ENCODE measurements around the gene WFDC5.

DNA sequence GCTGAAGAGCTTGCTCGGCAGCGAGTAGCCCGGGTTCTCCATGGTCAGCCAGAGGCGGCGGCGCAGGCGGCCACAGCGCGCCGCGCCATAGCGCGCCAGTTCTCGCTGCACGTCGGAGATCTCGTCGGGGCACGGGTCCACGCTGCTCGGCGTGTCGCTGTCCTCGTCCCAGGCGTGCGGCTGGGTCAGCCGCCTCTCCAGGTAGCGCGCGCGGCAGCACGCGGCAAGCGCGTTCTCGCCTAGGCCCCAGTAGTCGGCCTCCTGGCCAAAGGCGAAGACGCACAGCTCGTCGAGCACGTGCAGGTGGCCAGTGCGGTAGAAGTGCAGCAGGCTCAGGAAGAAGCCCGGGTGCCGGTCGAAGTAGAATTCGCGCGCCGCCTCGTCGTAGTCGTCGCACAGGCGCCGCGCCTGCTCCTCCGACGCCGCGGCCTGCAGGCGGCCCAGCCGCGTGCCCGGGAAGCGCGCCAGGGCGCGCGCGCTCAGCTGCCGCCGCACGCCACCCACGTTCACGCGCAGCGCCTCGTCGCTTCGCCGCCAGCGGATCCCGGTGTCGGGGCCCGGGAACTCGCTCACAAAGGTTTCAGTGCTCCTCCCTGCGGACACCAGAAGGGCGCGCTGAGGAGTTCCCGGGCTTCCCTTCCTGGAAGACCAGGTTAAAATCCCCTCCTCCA is 16.7 kb downstream of the WFDC5 start:
- TF ChIP-seq, protein P1, sequence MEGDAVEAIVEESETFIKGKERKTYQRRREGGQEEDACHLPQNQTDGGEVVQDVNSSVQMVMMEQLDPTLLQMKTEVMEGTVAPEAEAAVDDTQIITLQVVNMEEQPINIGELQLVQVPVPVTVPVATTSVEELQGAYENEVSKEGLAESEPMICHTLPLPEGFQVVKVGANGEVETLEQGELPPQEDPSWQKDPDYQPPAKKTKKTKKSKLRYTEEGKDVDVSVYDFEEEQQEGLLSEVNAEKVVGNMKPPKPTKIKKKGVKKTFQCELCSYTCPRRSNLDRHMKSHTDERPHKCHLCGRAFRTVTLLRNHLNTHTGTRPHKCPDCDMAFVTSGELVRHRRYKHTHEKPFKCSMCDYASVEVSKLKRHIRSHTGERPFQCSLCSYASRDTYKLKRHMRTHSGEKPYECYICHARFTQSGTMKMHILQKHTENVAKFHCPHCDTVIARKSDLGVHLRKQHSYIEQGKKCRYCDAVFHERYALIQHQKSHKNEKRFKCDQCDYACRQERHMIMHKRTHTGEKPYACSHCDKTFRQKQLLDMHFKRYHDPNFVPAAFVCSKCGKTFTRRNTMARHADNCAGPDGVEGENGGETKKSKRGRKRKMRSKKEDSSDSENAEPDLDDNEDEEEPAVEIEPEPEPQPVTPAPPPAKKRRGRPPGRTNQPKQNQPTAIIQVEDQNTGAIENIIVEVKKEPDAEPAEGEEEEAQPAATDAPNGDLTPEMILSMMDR (IDR thresholded peaks at IDR 0.05), result peak; percentile 46
- TF ChIP-seq EZH2 (IDR thresholded peaks at IDR 0.05), result no peak
